ENCODE measurements around the gene PAF1. TPM values are rescaled to one million over a fixed set of nuclear protein-coding genes. Genes with fewer than 3 reads are reported as not detected.

PAF1 gene
- total RNA-seq, 2 donors from 2014 or later, result 16.9 to 49.8 TPM

DNA sequence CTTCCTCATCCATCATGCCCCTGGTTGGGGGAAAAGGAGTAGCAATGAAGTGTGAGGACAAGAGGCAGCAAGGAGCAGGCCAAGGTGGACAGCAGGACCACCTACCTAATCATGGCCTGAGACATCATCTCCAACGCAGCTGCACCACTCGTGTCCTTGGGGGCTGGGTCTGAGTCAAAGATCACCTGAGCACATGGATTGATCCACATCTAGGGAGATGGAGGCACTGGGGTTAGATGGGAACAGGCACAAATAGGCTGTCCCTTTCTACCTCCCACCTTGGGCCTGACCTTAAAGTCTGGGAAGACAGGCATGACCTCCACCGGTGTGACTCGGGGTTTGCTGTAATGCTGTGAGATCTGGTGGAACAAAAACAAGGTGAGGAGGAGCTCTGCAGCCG is 2.2 kb downstream of the PAF1 start:
- no peak overlapping the region for H3K27ac ChIP-seq
- H3K27me3 ChIP-seq, result no peaks in the 10 kb centered on the region
- no peaks in the 10 kb centered on the region for H3K9me3 ChIP-seq
- no peak for ATAC-seq
- no peak overlapping the region for H3K4me3 ChIP-seq
- H3K36me3 ChIP-seq (replicated peaks in 1 of 2; ENCODE audit: insufficient read depth in 1 of 2, low read depth in 2 of 2), result peaks cover 0 to 9% of the 10 kb centered on the region in 2 donors
- no peak for DNase-seq
- TF ChIP-seq, protein P1, sequence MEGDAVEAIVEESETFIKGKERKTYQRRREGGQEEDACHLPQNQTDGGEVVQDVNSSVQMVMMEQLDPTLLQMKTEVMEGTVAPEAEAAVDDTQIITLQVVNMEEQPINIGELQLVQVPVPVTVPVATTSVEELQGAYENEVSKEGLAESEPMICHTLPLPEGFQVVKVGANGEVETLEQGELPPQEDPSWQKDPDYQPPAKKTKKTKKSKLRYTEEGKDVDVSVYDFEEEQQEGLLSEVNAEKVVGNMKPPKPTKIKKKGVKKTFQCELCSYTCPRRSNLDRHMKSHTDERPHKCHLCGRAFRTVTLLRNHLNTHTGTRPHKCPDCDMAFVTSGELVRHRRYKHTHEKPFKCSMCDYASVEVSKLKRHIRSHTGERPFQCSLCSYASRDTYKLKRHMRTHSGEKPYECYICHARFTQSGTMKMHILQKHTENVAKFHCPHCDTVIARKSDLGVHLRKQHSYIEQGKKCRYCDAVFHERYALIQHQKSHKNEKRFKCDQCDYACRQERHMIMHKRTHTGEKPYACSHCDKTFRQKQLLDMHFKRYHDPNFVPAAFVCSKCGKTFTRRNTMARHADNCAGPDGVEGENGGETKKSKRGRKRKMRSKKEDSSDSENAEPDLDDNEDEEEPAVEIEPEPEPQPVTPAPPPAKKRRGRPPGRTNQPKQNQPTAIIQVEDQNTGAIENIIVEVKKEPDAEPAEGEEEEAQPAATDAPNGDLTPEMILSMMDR (IDR thresholded peaks at IDR 0.05), result no peak
- TF ChIP-seq POLR2A (IDR thresholded peaks at IDR 0.05), result no peak
- peaks cover 28% of the 10 kb centered on the region for H3K4me1 ChIP-seq
- intact Hi-C loops (cut with DNase I), result no loop called here
- WGBS, 2 donors, result 44 to 70% methylated on average over 2 to 5 of the region's 5 CpGs

DNA sequence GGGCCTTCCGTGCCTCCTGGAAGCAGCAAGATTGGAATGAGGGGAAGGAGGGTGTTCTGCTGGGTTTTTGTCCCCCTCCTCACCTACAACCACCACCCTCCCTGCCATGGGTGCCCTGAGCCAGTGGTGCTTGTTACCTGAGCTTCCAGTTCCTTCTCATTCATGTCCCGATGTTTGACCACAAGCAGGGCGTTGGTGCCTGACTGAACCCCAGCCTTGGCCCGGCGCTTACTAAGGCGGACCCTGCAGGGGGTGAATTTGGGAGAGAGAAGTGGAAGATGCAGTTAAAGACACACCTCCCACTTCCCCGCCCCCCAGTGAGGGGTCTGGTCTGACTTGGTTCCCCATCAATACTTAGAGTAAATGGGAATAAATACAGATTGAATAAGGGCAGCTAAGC is 4.3 kb downstream of the PAF1 start:
- no peak for ATAC-seq
- Histone ChIP-seq H3K27ac (no peak overlapping the region), H3K27me3 (no peaks in the 10 kb centered on the region), H3K36me3 (replicated peaks in 1 of 2; ENCODE audit: insufficient read depth in 1 of 2, low read depth in 2 of 2) (peaks cover 0 to 13% of the 10 kb centered on the region in 2 donors), H3K9me3 (no peaks in the 10 kb centered on the region), H3K4me3 (no peak overlapping the region), H3K4me1 (peaks cover 16% of the 10 kb centered on the region)
- intact Hi-C loops (cut with DNase I), result no loop called here
- 81 to 84% methylated on average over 7 of the region's 7 CpGs for WGBS, 2 donors
- TF ChIP-seq POLR2A (IDR thresholded peaks at IDR 0.05), result no peak
- TF ChIP-seq, protein P1 (IDR thresholded peaks at IDR 0.05), result no peak
- no peak for DNase-seq

DNA sequence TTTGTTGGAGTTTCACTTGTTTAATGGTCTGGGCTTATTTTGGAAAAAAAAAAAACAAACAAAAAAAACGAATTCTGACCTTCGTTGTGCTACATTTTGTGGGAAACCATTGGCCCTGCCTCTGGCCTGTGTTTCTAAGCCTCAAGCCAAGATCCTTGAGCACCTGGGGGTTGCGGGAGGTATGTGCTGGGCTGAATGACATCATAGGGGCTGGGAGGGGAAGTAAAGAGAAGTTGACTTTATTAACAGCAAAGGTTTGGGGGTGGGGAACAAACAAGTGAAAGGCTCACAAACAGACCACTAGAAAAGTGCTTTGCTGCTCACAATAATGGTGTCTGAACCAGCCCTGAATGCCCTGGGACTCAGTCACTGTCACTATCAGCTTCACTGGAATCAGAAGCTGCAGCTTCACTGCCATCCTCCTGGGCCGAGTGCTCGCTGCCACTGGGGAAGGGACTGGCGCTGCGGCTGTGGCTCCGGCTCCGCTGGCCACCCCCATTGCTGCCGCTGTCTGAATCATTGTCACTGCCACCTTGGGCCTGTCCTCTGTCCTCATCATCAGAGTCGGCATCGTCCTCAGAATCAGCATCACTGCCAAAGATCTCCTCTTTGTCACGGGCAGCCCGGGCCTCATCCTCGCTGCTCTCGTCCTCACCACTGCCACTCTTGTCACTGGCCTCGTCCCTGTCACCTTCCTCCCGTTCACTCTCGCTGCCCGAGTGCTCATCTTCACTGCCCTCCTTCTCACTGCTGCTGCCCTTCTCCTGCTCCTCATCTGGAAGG is 5.1 kb downstream of the PAF1 start:
- Histone ChIP-seq H3K36me3 (replicated peaks in 1 of 2; ENCODE audit: insufficient read depth in 1 of 2, low read depth in 2 of 2) (peaks cover 3 to 19% of the 10 kb centered on the region in 2 donors), H3K27me3 (no peaks in the 10 kb centered on the region), H3K4me1 (peaks cover 15% of the 10 kb centered on the region), H3K4me3 (no peak overlapping the region), H3K27ac (no peak overlapping the region), H3K9me3 (no peaks in the 10 kb centered on the region)
- no peak for TF ChIP-seq POLR2A (IDR thresholded peaks at IDR 0.05)
- TF ChIP-seq, protein P1 (IDR thresholded peaks at IDR 0.05), result no peak
- ATAC-seq, result no peak
- DNase-seq, result no peak
- intact Hi-C loops (cut with DNase I), result no loop called here
- WGBS, 2 donors, result 83 to 86% methylated on average over 20 of the region's 20 CpGs

DNA sequence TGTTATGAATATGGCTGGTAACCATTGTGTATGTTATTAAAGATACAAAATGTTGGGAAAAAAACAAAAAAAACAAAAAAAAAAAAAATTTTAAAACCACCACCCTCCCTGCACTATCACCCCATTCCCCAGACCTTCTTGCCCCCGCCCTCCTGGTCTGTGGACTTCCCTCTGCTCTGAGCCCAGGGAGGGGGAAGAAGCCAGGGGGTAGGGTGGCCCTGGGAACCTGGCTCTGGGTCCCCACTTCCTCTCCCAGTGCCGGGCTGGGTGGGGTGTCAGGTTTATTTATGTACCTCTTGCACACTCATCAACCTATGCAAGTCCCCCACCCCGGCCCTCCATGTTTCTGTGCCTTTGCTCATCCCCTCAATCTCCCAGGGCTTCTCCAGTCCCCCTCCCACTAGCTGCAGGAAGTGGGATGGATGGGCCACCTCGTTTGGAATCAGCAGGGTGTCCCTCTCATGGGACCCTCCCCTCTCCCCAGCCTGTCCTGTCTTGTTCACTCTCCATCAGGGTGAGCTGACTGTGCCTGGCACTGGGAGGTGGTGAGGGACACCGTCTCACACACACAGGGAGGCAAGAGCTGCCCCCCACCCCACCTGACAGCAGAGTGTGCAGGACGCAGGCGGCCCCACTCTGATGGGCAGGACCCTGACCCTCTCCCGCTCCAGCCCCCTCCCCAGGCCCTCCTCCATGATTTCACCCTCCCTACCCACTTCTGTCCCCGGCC is 5.9 kb downstream of the PAF1 start:
- 72 to 81% methylated on average over 9 of the region's 9 CpGs for WGBS, 2 donors
- Histone ChIP-seq H3K9me3 (no peaks in the 10 kb centered on the region), H3K4me1 (peaks cover 10% of the 10 kb centered on the region), H3K27me3 (no peaks in the 10 kb centered on the region), H3K36me3 (replicated peaks in 1 of 2; ENCODE audit: insufficient read depth in 1 of 2, low read depth in 2 of 2) (peaks cover 7 to 21% of the 10 kb centered on the region in 2 donors), H3K4me3 (no peak overlapping the region), H3K27ac (no peak overlapping the region)
- TF ChIP-seq, protein P1 (IDR thresholded peaks at IDR 0.05), result no peak
- no peak for TF ChIP-seq POLR2A (IDR thresholded peaks at IDR 0.05)
- no peak for ATAC-seq
- intact Hi-C loops (cut with DNase I), result loop anchor here (5.0 kb wide), 1 partner anchor 38 kb away; no protein-coding TSS in a partner anchor
- DNase-seq, result no peak
